ENCODE data around the gene USP7.
"Not testable (repeated sequence)": the region's sequence is repeated elsewhere in the genome, so short reads cannot be mapped to it uniquely, and the experiment has no call there.

Gene USP7

DNA sequence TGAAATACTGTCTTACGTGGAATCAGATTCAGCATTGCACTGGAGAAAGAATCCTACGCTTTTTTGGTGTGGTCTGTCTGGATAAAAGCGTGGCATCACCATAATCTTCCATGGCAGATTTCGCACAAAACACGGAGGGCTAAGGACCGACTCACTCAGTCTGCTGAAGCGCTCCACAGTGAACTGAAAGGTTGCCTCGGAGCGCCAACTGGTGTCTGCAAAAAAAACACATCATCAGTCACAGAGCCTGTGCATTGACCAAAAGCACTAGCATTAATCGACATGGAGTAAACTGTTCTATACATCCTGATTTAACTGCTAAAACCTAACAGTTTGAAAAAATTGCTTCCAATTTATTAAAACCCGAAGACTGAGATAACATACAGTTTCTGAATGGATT lies 40.5 kb downstream of the USP7 start:
- DNase-seq (ENCODE audit: low read depth): no peak

DNA sequence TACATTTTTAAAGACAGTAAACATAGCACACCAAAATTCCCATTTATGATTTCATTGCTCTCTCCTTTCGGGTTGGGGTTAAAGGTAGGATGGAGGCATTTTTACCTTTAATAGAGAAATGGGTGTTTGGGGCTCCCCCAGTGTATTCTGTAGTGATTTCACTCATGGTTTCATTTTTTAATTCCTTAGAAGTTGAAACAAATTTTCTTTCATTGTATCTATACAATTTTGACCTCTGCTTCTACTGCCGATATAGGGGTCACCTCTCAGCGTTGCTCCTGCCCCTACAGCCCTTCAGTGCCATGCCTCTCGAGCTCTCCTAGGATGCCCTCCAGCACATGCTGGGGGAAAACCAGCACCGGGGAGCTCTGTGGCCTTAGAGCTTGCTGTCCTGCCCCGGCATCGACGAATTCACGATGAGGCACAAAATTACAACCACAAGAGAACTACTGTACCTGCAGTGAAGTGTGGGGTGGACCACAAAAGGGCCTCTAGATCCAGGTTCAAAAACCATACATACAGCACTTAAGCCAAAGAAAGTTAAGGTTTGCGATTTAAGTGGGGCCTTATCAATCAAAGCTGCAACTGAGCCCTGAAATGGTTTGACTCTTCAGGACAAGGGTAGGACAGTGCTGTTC lies 42.2 kb downstream of the USP7 start:
- no peak for DNase-seq (ENCODE audit: low read depth)

DNA sequence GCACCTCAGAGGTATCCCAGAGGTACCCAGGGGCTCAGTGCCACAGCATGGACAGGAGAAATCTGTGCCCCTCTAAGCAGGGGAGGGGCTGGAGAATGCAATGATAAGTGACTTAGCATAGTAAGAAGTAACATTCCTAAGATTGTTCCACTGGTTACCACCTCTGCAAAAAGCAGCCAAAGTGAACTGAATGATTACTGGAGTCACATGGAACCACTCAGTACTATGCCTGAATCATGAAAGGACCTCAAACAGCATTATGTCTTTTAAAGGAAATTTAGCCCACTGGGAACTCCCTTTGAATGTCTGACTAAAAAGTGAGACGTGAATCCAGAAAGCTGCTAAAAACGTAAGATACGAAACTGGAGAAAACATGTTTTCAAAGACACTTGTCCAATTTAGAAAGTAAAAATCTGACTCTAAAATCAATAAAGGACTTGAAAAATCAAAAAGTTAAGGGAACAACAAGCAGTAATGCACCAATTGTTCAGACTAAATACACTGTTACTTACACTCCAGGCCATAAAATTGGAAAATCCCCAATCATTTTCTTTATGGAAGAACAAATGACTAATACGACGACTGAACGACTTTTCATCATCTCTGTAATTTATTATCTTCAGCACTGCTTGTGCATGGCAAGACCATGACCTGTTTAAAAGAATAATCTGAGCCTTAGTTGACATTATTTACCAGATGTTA lies 42.9 kb downstream of the USP7 start:
- DNase-seq (ENCODE audit: low read depth): peak; percentile 36

DNA sequence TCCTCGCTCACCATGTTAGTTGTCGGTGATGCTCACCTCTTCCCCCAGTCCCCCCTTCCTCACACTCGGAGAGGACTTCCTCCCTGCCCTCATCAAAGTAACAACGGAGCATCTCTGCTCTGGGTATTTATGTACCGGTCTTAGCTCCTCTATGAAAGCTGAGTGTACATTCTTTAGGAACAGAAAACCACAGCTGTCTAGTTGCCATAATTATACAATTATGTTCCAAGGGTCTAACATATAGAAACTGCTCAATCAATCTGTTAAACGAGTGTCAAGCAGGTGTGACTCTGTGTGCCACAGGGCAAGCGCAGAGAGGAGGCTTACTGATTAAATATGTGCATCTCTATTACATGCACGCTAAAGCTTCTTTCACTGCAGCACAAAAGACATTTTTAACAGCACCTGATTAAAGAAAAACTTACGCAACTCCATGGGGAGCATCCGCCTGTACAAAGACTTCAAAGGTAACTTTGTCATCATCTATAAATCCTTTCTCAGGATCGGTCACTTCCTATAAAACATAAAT lies 43.7 kb downstream of the USP7 start:
- no peak for DNase-seq (ENCODE audit: low read depth)

DNA sequence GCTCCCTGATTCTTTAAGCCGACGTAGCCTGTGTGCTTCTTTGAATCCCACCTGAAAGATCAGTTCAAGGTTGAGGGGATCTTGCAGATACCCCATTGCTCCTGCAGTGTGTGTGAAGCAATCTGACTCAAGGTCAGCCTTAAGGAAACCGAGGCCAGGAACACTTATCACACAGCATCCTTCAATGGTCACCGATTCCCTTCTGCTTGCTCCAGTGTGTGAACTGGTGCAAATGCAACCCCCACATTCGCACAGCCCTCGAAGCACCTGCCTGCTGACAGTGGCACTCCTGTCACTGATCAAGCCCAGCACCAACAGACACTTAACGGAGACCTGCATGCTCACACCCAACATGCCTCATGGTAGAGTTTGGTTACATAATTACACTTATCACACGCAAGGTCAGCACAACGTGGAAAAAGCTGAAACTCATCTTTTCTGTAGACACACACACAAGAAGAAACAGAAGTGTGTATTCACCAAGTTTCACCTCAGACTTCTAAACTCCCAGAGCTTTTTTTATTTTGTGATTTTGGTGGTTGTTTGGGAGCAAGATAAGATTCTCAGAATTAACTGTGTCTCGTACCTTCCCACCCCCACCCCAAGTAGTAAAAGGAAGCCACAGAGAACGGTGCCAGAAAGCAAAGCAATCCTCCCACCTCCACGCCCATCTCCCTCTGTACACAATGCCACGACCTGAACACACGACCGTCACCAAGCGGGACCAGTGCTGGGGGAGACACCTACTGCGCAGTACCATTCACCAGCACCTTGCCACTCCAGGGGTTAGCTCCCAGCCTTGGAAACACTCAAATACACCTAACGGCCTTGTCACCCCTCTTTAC lies 44.4 kb downstream of the USP7 start:
- no peak for DNase-seq (ENCODE audit: low read depth)

DNA sequence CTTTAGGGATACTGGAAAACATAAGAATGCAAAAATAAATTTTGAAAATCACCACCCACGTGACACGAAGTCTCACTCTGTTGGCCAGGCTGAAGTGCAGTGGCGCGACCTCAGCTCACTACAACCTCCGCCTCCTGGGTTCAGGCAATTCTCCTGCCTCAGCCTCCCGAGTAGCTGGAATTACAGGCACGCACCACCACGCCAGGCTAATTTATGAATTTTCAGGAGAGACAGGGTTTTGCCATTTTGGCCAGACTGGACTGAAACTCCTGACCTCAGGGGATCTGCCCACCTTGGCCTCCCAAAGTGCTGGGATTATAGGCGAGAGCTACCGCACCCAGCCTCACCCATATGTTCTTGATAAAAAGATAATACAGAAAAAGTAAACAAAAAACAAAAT lies 46.4 kb downstream of the USP7 start:
- DNase-seq (ENCODE audit: low read depth): not testable (repeated sequence)

DNA sequence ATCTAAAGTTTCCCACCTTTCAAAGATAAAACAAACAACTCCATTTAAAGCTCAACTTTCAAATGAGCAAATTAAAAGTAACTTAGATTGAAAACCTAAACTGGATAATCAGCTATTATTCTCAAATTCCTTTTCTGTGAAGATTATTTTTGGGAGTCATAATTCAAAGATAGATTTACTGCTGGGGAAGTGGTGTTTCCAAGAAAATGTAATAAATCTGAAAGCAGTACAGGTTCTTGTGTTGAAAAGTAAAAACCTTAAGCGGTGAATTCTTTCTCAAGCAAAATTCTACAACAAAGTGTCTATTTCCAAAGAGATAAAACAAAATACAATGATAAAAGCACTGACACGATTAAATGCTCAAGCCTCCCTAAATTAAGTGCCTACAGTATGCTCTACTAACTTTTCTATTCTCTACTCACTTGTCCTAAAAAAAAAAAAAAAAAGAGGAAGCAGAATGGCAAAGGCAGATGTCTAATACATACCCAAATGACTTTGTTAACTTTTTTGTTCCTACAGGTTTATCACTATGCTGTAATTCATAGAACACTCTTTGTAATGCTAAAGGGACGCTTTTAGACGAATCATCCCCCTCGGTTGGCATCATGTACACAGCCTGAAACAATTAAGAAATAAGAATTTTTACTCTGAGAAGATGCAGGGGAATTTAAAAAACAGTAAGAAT lies 47.0 kb downstream of the USP7 start:
- no peak for DNase-seq (ENCODE audit: low read depth)

DNA sequence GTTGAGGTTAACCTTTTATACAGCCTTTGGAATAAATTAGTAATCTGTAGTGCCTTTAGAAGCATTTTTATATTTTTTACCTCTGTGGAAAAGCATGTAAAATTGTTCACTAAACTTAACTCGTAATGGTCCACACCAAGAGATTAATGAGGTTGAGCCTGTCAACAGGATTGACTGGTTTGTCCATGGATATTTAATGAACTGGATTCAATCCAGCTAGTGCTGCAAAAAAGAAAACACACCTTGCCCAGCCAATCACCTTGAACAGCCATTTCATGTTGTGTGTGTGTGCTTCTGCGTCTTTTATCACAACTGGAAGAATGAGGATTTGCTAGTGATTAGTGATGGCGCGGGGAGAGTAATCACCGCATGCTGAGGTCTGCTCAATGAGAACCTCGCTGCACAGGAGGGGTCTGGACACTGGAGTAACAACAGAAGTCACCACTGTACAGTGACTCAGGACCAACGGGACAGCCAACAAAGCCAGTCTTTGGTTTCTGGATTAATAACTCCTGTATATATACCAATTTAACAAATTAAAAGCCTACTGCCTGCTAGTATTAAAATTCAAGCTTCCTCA lies 47.9 kb downstream of the USP7 start:
- DNase-seq (ENCODE audit: low read depth): no peak

DNA sequence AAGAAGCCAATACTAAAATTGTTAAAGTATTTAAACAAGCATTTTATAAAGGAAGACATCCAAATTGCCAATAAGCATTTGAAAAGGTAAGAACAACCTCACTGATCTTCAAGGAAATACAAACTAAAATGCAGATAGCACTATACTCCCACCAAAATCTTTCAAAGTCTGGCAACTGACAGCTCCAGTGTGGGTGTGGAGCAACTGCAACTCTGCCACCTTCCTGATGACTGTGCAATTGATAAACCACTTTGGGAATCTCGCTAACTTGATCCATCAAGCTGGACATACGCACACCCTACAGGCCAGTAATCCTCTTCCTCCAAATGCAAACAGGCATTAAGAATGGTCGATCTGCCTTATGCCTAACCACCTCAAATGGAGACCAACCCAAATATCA lies 49.6 kb downstream of the USP7 start:
- DNase-seq (ENCODE audit: low read depth): no peak

DNA sequence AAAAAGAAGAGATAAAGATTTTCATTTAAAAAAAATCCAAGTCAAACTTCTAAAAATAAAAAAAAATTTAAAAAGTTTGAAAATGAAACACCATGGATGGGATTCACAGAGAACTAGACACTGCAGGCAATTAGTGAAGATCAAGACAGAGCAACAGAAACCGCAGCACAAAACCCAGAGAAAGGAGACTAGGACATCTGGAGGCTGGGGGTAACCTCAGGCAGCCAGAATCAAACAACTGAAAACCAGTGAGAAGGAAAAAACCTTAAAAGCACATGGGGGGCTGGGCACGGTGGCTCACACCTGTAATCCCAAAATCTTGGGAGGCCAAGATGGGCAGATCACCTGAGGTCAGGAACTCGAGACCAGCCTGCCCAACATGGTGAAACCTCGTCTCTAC lies 50.9 kb downstream of the USP7 start:
- no peak for DNase-seq (ENCODE audit: low read depth)

DNA sequence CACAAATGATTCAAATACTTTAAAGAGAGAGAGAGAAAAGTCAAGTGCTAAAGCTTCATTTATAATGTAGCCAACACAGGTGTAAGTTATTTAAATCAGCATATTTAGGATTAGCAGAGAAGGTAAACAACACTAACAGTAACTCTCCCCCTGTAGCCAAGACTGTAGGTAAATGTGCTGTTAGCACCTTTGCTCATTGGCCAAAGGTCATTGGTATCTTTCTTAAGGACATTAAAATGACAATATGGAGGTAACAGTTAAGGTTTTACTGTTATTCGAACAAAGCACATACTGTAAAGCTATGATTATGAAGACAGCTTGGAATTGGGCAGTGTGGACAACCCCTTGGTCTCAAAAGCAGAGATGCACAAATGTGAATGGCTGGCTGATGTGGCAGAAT lies 52.9 kb downstream of the USP7 start:
- DNase-seq (ENCODE audit: low read depth): no peak

DNA sequence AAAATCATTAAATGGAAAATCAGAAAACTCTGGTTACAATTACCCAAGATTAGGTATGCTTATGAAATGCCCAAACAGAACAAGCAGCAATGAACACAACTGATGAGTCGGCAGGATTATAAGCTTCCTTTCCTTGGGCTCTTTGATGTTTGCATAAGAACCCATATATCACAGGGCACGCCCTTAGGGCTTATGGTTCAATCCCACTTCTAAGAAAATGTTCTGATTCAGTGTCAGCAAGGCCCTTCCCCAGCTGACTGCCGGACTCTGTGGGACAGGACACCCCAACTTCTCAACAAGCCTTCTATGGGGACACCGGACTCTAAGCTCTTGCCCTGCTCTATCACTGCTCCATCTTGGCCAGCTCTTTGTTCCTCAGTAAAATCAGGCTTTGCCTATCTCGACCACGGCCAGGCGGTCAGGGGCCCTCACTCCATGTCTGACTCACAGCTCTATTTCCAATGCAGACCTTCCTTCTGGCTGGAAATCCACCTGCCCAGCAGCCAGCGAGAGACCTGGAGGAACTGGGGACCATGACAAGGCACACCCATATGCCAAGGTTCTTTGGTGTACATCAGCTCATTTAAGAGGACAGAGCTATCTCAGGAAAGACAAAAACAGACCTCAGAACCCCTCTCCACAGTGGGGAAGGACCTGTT lies 54.8 kb downstream of the USP7 start:
- peak; percentile 47 for DNase-seq (ENCODE audit: low read depth)

DNA sequence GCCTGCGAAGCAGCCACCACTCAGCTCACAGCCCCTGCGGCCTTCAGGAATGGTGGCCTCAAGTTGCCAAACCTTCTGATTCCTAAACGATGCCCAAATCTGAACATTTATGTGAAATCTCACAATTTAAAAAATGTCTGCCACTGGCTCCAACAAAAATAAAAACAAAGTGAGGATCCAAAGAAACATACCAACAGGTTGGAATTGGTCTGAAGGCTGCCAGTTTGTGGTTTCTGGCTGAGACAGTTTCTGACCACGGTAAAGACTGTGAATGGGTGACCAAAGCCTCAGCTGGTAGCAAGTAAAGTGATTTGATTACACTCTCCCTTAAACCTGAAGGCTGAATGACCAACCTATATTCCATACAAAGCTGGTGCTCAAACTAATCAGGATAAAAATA lies 56.6 kb downstream of the USP7 start:
- DNase-seq (ENCODE audit: low read depth): no peak

DNA sequence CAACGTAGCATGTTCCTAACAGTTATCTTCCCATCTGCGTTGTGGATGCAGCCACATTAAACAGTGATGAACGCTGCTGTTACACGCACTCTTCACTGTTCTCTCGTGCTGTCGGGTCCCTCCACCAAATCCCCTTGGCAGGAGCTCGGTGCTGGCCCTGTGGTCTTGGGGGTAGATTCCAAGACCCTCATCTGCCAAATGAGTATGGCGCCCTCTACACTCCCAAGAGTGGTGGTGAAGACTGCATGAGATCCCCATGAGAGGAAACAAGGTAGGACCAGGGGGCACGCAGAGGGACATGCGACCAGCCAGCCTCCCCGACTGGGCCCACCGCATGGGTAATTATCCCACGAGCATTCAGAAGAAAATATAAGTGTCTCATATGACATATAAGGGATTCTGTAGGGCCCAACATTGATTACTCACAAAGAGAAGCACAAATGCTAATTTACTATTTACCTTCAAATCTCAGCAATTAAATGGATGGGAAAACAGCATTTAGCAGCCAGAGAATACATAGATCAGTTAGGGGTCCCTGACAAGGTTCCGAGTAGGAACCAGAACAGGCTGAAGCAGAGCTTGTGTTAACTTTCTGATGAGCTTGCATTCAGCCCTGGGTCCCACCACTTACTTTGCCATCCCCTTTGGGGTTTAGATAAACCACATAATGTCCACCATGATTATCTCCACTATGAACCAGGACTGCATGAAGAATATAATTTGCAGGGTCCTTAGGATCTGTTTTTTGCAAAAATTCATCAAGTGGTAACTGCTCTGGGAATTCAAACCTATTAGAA lies 57.7 kb downstream of the USP7 start:
- DNase-seq (ENCODE audit: low read depth): no peak

DNA sequence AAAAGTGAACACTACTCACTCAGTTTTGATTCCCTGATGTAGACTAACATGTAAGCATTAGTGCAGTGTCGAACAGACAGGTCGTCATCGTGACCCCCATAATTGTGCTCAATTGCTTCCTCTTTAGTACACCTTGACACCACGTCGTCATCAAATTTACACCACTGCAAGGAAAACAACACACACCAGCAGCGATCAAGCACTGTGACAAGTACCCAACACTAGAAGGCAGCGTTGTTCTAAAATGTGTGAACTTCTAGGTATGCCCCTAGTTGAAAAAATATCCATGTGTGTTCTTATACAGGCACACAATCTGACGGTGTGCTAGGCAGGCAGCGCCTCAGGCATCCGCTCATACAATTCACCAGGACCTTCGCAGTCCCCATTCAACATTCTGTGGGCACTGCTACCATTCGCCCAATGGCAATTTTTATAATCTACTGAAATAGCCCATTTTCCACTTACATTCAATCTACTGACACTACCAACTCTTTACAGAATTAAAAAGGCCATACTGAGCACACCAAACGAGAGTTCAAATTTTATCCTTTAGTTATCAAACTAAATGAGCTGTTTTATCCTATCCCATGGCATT lies 58.4 kb downstream of the USP7 start:
- DNase-seq (ENCODE audit: low read depth): peak; percentile 54

DNA sequence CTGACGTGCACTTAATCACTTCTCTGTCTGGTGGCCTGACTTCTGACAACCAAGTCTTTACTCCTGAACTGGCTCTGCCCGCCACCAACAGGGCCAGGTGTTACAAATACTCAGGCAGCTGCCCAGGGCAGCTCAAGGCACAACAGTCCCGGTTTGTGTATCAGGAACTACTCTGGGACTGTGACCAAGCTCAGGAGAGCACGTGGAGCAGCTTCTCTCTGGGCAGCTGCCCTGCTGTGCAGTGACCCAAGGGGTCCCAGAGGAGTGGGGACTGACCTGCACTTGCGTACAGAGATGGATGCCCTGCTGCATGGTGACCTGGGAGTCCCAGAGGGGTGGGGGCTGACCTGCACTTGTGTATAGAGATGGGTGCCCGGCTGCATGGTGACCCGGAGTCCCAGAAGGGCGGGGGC lies 59.7 kb downstream of the USP7 start:
- no peak for DNase-seq (ENCODE audit: low read depth)

DNA sequence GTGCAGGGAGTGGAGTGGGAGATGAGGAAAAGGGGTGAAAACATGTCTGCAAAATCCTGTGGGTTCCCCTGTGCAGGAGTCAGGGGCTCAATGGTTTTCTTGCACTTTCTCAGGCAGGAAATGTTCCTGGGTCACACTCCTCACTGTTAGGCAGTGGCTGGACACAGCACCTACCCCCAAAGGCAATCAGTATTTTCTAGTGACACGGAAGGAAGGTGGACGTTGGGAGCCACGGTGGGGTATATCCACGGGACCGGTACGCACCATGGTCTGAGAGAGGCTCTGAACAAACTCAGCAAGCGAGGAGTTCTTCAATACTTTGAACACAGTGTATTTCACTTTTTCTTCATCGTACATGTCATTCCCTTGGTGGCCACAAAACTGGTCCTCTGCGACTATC lies 60.7 kb downstream of the USP7 start:
- no peak for DNase-seq (ENCODE audit: low read depth)

DNA sequence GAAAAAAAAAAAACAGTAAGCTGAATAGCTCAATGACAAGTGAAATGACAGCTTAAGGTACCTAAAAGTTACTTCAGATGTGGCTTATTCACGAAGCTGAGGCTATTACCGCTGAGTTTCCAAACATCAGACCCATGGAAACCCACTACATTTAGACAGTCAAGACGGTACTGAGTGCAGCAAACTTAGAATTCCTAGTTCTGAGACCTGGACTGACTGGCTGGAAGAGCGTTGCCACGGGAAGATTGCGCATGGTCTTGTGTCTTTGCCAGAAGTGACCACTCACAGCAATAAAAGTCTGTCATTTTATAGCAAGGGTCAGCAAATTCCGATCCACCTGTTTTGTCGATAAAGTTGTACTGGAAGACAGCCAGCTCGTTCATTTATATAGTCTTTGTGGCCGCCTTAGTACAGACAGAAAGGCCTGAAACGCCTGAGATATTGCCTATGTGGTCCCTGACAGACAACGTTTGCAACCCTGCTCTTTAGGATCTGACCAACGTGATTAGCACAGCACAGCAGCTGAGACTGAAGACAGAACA lies 62.3 kb downstream of the USP7 start:
- DNase-seq (ENCODE audit: low read depth): no peak

DNA sequence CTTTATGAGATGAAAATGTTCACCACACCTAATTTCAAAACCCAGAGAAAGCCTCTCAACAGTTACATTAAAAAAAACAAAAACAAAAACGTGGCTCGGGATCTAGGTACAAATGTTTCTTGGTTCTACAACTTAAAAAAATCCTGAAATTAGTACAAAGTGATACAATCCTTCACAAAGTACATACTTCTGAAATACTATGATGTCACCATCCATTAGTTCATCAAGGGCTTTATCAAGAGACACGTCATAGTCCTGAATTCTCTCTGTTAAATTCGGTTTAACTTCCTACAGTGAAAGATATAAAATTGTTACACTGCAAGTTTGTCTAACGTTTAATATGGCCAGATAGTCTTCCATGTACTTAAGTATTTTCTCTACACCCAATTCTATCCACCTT lies 63.4 kb downstream of the USP7 start:
- DNase-seq (ENCODE audit: low read depth): no peak
